Suprapubic skin (tissue), 4 donors: ENCODE measurements around the gene SIDT1.

Source experiments
- CTCF ChIP-seq, 2 donors: fragments of 200-600 bp in 1 of 2; fragments of 450-650 bp in 1 of 2; sonication (generic) in 1 of 2; IDR thresholded peaks; one replicate each; pipeline ENCODE4 v1.5.1; 2016 to 2019; ENCODE audit warnings: antibody characterized with exemption in 2 of 2, mild to moderate bottlenecking in 1 of 2, moderate library complexity in 1 of 2
- POLR2A ChIP-seq, 2 donors: fragments of 450-650 bp; IDR thresholded peaks; one replicate each; pipeline ENCODE4 v1.6.1; 2017; ENCODE audit warnings: antibody characterized with exemption in 2 of 2, mild to moderate bottlenecking in 2 of 2, moderate library complexity in 2 of 2
- POLR2AphosphoS5 ChIP-seq, 3 donors: sonication (generic); formaldehyde crosslinking; IDR thresholded peaks; one replicate each; pipeline ENCODE4 v1.6.1; 2017; ENCODE audit warnings: antibody characterized with exemption in 3 of 3

GRCh38 chr3:113673593-113673992 is 141.2 kb downstream of the SIDT1 start:
- no peak for TF ChIP-seq CTCF (IDR thresholded peaks at IDR 0.05)
- no peak for TF ChIP-seq POLR2A (IDR thresholded peaks at IDR 0.05)
- no peak for TF ChIP-seq POLR2AphosphoS5 (IDR thresholded peaks at IDR 0.05)
